Activated CD4-positive, alpha-beta T cell treated with anti-CD3 and anti-CD28 coated beads, Interleukin-2, amount 10 ng/mL, durations not matched to agents 24 days and 14 days (primary cell): Measurements from ENCODE around the gene PAH. TPM values are rescaled to one million over a fixed set of nuclear protein-coding genes. Genes with fewer than 3 reads are reported as not detected.

ENCODE experiments used
- DNase-seq: peaks from one replicate; pipeline ENCODE4 v3.0.0; 2022
- H3K27ac Mint-ChIP-seq: one replicate; pipeline ENCODE4 v1.8.0; 2022; ENCODE audit warnings: mild to moderate bottlenecking, mixed read lengths
- H3K27me3 Mint-ChIP-seq: one replicate; pipeline ENCODE4 v1.8.0; 2022; ENCODE audit warnings: mixed read lengths
- H3K36me3 Mint-ChIP-seq: one replicate; pipeline ENCODE4 v1.8.0; 2022; ENCODE audit warnings: low read depth, mild to moderate bottlenecking, mixed read lengths
- H3K4me1 Mint-ChIP-seq: one replicate; pipeline ENCODE4 v1.8.0; 2021; ENCODE audit warnings: mixed read lengths
- H3K4me3 Mint-ChIP-seq: one replicate; pipeline ENCODE4 v1.8.0; 2022; ENCODE audit warnings: mild to moderate bottlenecking, moderate library complexity, mixed read lengths
- H3K9me3 Mint-ChIP-seq: one replicate; pipeline ENCODE4 v1.8.0; 2021; ENCODE audit warnings: mixed read lengths
- intact Hi-C: fragments of 100-400 bp; cut with micrococcal nuclease; formaldehyde crosslinking; loops from one replicate; pipeline ENCODE4 v1.15.1; 2023
- total RNA-seq: library from RNA; stranded (reverse); gene quantifications from 2 replicates; pipeline ENCODE4 v1.2.3, GENCODE V29; 2022

The PAH gene
- total RNA-seq, 1 donor from 2014 or later, result not detected

- Mint-ChIP-seq H3K27me3 (peaks cover 79% of the 10 kb centered on the region), H3K27ac (peak within 1 kb of the TSS; percentile 45), H3K36me3 (no peaks in the 10 kb centered on the region), H3K4me1 (peaks cover 37% of the 10 kb centered on the region), H3K4me3 (peak within 1 kb of the TSS; percentile 81), H3K9me3 (peaks cover 5% of the 10 kb centered on the region)
- intact Hi-C loops, result no loop called here
- DNase-seq, result peak; percentile 73
These were observed 40.5 kb upstream of the PAH start, which contains the start of gene ASCL1 for GRCh38 chr12:102957339-102958050. TSS of gene ASCL1 (plus strand) at chr12:102957674. CDS start at chr12:102958245, 571 bp downstream.

- intact Hi-C loops, result no loop called here
- Mint-ChIP-seq H3K27ac (peak overlapping the region; percentile 45), H3K9me3 (peaks cover 3% of the 10 kb centered on the region), H3K27me3 (peaks cover 77% of the 10 kb centered on the region), H3K4me3 (peak overlapping the region; percentile 81), H3K36me3 (no peaks in the 10 kb centered on the region), H3K4me1 (peaks cover 35% of the 10 kb centered on the region)
- peak; percentile 48 for DNase-seq
These were observed 39.8 kb upstream of the PAH start for GRCh38 chr12:102956738-102957327.

GRCh38 chr12:102955926-102956737 lies 39.1 kb upstream of the PAH start:
- DNase-seq, result peak; percentile 54
- intact Hi-C loops, result no loop called here
- no peak overlapping the region for H3K4me3 Mint-ChIP-seq
- H3K9me3 Mint-ChIP-seq, result no peaks in the 10 kb centered on the region
- H3K36me3 Mint-ChIP-seq, result no peaks in the 10 kb centered on the region
- H3K27me3 Mint-ChIP-seq, result peaks cover 75% of the 10 kb centered on the region
- peaks cover 32% of the 10 kb centered on the region for H3K4me1 Mint-ChIP-seq
- H3K27ac Mint-ChIP-seq, result no peak overlapping the region

GRCh38 chr12:102954134-102954533 lies 37.1 kb upstream of the PAH start:
- H3K4me1 Mint-ChIP-seq, result peaks cover 33% of the 10 kb centered on the region
- H3K27ac Mint-ChIP-seq, result no peak overlapping the region
- no peaks in the 10 kb centered on the region for H3K9me3 Mint-ChIP-seq
- peaks cover 77% of the 10 kb centered on the region for H3K27me3 Mint-ChIP-seq
- H3K36me3 Mint-ChIP-seq, result no peaks in the 10 kb centered on the region
- peak; percentile 67 for DNase-seq
- no peak overlapping the region for H3K4me3 Mint-ChIP-seq
- intact Hi-C loops, result no loop called here

- H3K9me3 Mint-ChIP-seq, result no peaks in the 10 kb centered on the region
- no peaks in the 10 kb centered on the region for H3K36me3 Mint-ChIP-seq
- intact Hi-C loops, result no loop called here
- peaks cover 30% of the 10 kb centered on the region for H3K4me1 Mint-ChIP-seq
- H3K4me3 Mint-ChIP-seq, result no peak overlapping the region
- peak; percentile 56 for DNase-seq
- H3K27me3 Mint-ChIP-seq, result peaks cover 74% of the 10 kb centered on the region
- no peak overlapping the region for H3K27ac Mint-ChIP-seq
These were observed 36.2 kb upstream of the PAH start for GRCh38 chr12:102953221-102953620.

- H3K27me3 Mint-ChIP-seq, result peaks cover 75% of the 10 kb centered on the region
- no peaks in the 10 kb centered on the region for H3K36me3 Mint-ChIP-seq
- H3K4me3 Mint-ChIP-seq, result no peak overlapping the region
- peaks cover 26% of the 10 kb centered on the region for H3K4me1 Mint-ChIP-seq
- H3K27ac Mint-ChIP-seq, result no peak overlapping the region
- peak; percentile 32 for DNase-seq
- no peaks in the 10 kb centered on the region for H3K9me3 Mint-ChIP-seq
- intact Hi-C loops, result no loop called here
These were observed 34.8 kb upstream of the PAH start for GRCh38 chr12:102951841-102952240.

GRCh38 chr12:102950950-102951619 lies 34.0 kb upstream of the PAH start:
- intact Hi-C loops, result no loop called here

GRCh38 chr12:102950107-102950949 lies 33.3 kb upstream of the PAH start:
- H3K27me3 Mint-ChIP-seq, result peaks cover 62% of the 10 kb centered on the region

More at GRCh38 chr12:102950950-102951619, 34.0 kb upstream of the PAH start:
- peak overlapping the region; percentile 59 for H3K4me3 Mint-ChIP-seq
- DNase-seq, result peak; percentile 50
- no peak overlapping the region for H3K27ac Mint-ChIP-seq
- H3K4me1 Mint-ChIP-seq, result peaks cover 23% of the 10 kb centered on the region
- H3K9me3 Mint-ChIP-seq, result no peaks in the 10 kb centered on the region
- H3K36me3 Mint-ChIP-seq, result no peaks in the 10 kb centered on the region
- peaks cover 70% of the 10 kb centered on the region for H3K27me3 Mint-ChIP-seq

GRCh38 chr12:102948941-102949352 lies 31.9 kb upstream of the PAH start:
- H3K27me3 Mint-ChIP-seq, result peaks cover 49% of the 10 kb centered on the region
- intact Hi-C loops, result loop anchor here (1.0 to 2.0 kb wide), 2 partner anchors 556 to 599 kb away; no protein-coding TSS in a partner anchor
- no peaks in the 10 kb centered on the region for H3K36me3 Mint-ChIP-seq
- H3K4me1 Mint-ChIP-seq, result peaks cover 11% of the 10 kb centered on the region
- H3K4me3 Mint-ChIP-seq, result no peak overlapping the region
- H3K27ac Mint-ChIP-seq, result no peak overlapping the region
- no peaks in the 10 kb centered on the region for H3K9me3 Mint-ChIP-seq
- peak; percentile 84 for DNase-seq

More at GRCh38 chr12:102950107-102950949, 33.3 kb upstream of the PAH start:
- peaks cover 23% of the 10 kb centered on the region for H3K4me1 Mint-ChIP-seq
- H3K36me3 Mint-ChIP-seq, result no peaks in the 10 kb centered on the region
- no peaks in the 10 kb centered on the region for H3K9me3 Mint-ChIP-seq
- peak; percentile 55 for DNase-seq
- peak overlapping the region; percentile 59 for H3K4me3 Mint-ChIP-seq
- no peak overlapping the region for H3K27ac Mint-ChIP-seq
- intact Hi-C loops, result no loop called here

GRCh38 chr12:102946042-102946441 lies 29.0 kb upstream of the PAH start:
- intact Hi-C loops, result no loop called here
- Mint-ChIP-seq H3K4me3 (no peak overlapping the region), H3K36me3 (no peaks in the 10 kb centered on the region), H3K4me1 (peaks cover 4% of the 10 kb centered on the region), H3K9me3 (no peaks in the 10 kb centered on the region), H3K27me3 (peaks cover 42% of the 10 kb centered on the region), H3K27ac (no peak overlapping the region)
- peak; percentile 44 for DNase-seq

GRCh38 chr12:102939670-102940222 lies 22.7 kb upstream of the PAH start:
- H3K27ac Mint-ChIP-seq, result no peak overlapping the region
- intact Hi-C loops, result no loop called here
- no peaks in the 10 kb centered on the region for H3K9me3 Mint-ChIP-seq
- H3K36me3 Mint-ChIP-seq, result no peaks in the 10 kb centered on the region
- H3K4me3 Mint-ChIP-seq, result no peak overlapping the region
- DNase-seq, result peak; percentile 20
- H3K4me1 Mint-ChIP-seq, result no peaks in the 10 kb centered on the region
- H3K27me3 Mint-ChIP-seq, result peaks cover 14% of the 10 kb centered on the region

- intact Hi-C loops, result no loop called here
- no peak overlapping the region for H3K4me3 Mint-ChIP-seq
- no peak overlapping the region for H3K27ac Mint-ChIP-seq
- H3K27me3 Mint-ChIP-seq, result peaks cover 16% of the 10 kb centered on the region
- no peaks in the 10 kb centered on the region for H3K9me3 Mint-ChIP-seq
- H3K36me3 Mint-ChIP-seq, result no peaks in the 10 kb centered on the region
- DNase-seq, result no peak
- H3K4me1 Mint-ChIP-seq, result no peaks in the 10 kb centered on the region
These were observed 22.0 kb upstream of the PAH start for GRCh38 chr12:102939059-102939458.
